ENCODE measurements around the gene OLAH.
A peak's percentile ranks its signal among the peaks of the same experiment; 100 is the strongest.

OLAH gene

DNA sequence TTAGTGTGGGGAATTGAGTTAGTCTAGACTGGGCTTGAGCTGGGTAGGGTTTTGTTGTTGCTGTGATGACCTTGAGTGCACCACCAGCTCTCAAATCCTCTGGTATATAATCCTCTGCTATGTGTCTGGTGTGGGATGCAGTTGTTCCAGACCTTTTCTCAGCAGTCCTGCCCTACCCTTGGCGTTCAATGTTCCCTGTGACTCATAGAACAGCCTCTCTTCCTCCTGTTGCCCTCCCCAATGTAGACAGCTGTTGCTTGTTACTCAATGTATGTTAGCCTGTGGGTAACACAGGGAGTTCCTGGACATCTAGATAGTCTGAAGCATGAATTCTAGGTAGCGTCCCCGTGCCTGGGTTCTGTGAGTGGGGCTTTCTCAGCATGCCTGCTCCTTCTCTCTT, 25.1 kb downstream of the OLAH start:
- DNase-seq (ENCODE audit: low read depth in 1 of 2, low spot score in 1 of 2): no peak

DNA sequence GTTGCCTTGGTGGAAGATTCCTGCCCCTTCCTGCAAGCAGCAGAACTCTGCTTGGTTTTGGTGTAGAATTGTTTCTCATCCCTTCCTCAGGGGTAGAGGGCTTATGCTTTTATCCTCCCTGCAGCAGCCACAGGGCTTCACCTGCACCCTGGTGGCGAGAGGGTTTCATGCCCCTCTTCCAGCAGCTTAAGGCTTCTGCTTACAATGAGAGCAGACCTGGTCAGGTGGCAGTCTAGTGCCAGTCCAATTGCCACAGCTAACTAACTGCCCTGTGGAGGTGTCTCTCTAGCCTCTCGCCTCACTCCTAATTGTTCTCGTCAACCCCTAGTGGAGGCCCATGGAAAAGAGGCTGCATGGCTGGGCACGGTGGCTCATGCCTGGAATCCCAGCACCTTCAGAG, 25.5 kb downstream of the OLAH start:
- DNase-seq (ENCODE audit: low read depth in 1 of 2, low spot score in 1 of 2): no peak

DNA sequence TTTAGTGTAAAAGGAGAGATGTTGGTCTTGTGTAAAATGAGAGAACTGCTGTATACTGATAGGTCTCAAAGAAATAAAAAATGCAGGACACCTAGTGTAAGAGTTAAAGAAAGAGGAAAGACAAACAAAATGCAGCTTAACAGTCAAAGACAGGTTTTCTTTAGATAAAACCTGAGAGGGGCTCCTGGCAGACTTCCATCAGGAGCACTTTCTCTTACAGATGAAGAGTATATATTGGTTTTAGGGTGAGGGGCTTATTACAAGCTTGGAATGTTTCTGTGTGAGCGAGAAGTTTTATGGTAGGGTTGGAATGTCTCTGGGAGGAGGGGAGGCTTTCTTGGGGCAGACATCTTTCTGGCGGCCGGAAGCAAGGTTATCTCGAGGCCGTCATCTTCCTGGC, 28.6 kb downstream of the OLAH start:
- DNase-seq (ENCODE audit: low read depth in 1 of 2, low spot score in 1 of 2): no peak

DNA sequence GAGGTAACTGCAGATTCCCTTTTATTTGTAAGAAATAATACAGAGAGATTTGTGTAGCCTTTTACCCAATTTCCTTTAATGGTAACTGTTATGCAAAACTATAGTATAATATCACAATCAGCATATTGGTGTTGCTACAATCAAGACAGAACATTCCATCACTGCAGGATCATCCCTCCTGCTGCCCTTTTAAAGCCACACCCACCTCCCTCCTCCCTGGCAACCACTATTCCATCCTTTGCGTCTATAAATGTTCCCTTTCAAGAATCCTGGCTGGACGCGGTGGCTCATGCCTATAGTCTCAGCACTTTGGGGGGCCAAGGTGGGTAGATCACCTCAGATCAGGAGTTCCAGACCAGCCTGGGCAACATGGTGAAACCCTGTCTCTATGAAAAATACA, 31.7 kb downstream of the OLAH start:
- DNase-seq (ENCODE audit: low read depth in 1 of 2, low spot score in 1 of 2): no peak

DNA sequence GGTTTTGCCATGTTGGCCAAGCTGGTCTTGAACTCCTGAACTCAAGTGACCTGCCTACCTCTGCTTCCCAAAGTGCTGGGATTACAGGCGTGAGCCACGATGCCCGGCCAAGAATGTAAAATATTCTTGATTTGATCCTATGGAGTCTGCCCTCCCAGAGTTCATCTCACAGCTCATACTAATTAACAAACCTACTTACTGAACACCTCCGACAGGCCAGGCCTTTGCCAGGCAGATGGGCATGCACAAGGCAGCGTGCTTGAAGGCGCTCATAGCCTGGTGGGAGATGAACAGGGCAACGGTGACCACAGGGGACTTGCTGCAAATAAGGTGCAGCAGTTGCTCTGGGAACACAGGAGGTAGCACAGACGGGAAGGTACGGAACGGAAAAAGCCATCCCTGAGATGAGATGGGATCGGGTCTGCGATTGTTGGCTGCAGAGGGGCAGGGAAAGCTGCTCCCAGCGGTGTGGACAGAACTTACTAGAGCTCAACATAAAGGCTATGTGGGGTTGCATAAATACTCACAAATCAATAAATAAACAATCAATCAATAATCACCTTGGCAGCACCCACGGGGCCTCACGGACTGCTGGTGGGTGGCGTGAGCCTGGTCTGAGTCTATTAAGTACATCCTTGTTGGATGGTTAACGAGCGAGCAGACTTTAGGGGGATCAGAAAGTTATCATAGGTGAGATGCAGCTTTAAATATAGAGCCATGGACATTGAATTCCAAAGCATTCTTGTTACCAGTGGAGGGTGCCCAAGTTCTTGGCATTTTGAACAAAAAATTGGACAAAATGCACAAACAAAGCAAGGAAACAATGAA, 40.1 kb downstream of the OLAH start:
- DNase-seq (ENCODE audit: low read depth in 1 of 2, low spot score in 1 of 2): no peak

DNA sequence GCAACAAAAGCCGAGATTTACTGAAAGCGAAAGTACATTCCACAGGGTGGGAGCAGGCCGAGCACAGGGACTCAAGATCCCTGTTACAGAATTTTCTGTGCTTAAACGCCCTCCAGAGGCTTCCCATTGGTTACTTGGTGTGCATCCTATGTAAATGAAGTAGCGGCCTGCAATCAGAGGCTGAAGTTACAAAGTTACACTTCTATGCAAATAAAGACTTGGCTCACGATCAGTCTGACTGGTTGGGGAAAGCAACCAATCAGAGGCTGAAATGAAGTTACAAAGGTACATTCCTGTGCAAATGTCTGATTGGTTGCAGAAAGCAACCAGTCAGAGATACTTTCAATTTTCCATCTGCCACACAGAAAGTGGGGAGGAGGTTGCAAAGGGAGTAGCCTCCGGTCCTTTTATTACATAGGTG, 40.8 kb downstream of the OLAH start:
- DNase-seq (ENCODE audit: low read depth in 1 of 2, low spot score in 1 of 2): no peak

DNA sequence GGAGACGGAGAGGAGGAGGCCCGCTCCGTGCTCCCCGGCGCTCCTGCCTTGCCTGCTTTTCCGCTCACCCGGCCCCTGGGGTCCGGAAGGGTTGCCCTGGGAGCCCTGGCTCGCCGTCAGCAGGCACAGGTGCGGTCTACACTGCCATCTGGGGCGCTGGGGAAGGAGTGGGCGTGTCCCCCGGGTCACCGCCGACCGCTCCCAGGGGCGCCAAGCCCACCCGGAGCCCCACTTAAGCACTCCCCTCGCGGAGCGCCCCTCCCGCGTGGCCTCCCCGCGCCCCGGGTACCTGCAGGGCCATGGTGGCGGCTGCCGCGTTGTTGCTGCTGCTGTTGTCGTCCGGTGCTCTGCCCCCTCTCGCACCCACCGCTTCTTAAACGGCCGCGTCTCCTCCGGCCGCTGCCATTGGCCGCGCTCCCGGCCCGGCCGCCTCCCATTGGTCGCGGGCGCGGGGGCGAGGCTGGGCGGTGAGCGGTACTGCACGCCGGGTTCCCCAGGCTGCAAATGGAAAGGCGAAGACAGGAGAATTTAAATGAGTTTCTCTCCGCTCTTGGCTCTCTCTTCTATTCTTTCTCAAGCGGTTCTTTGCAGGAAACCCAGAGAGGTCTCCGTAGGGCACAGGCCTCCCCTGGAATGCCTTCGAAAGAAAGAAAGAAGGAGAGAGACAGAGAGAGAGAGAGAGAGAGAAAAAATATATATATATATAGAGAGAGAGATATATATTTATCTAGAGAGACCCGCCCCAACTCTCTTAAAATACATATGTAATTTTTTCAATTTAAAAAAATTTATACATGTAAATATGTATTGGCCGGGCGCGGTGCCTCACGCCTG, 44.9 kb downstream of the OLAH start, which contains the start of gene ACBD7:
Gene ACBD7, minus strand, starts transcription at position 349 of the 834 bp plus-strand sequence. Its CDS starts 48 bp downstream, at position 301.
- DNase-seq (ENCODE audit: low read depth in 1 of 2, low spot score in 1 of 2): peak; percentile 52 to 70

DNA sequence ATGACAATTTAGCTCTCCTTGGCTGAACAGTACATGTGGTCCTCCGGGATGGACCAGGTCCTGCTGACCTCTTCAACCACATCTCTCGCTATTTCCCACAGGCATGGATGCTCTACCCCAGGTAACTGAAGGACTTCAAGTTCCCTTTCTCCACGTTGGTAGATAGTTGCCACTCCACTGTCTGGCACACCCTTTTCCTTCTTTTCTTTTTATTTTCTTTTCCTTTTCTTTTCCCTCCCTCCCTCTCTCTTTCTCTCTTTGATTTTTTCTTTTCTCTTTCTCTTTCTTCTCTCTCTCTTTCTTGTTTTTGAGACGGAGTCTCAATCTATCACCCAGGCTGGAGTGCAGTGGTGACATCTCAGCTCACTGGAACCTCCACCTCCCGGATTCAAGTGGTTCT, 47.7 kb downstream of the OLAH start:
- no peak for DNase-seq (ENCODE audit: low read depth in 1 of 2, low spot score in 1 of 2)

DNA sequence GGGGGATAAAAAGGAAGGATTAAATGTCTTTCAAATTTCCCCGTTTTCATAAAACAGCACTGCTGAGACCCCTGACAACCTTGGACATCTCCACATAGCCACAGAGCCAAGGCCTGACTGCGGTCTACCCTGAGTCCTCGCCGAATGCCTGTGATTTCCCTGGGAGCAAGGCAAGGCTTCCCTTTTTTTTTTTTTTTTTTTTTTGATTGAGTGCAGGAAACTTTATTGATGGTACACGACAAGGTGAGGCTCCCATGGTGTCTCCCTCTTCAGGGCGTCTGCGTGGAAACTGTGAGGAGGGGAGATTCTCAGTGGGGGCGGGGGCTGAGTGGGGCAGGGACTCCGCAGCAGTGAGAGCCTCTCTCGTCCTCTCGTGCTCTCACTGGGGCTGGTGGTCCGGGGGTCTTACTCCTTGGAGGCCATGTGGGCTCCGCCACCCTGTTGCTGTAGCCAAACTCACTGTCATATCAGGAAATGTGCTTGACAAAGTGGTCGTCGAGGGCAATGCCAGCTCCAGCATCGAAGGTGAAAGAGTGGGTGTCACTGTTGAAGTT, 49.2 kb downstream of the OLAH start:
- DNase-seq (ENCODE audit: low read depth in 1 of 2, low spot score in 1 of 2): no peak

DNA sequence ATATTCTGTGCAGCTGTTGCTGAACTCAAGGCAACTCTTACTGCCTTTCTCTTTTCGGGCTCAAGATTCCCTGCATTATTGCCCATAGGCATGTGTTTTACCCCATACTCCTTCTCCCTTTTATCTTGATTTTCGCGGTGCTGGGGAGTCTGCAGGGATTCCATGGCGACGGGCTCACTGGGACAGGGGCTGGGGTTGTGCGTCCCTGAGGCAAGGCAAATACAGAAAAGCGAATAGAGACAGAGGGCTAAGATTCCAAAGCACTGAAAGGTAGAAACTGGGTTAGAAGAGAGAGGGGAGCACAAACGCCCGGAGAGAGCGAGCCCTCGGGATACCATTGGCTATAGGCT, 52.9 kb downstream of the OLAH start:
- no peak for DNase-seq (ENCODE audit: low read depth in 1 of 2, low spot score in 1 of 2)

DNA sequence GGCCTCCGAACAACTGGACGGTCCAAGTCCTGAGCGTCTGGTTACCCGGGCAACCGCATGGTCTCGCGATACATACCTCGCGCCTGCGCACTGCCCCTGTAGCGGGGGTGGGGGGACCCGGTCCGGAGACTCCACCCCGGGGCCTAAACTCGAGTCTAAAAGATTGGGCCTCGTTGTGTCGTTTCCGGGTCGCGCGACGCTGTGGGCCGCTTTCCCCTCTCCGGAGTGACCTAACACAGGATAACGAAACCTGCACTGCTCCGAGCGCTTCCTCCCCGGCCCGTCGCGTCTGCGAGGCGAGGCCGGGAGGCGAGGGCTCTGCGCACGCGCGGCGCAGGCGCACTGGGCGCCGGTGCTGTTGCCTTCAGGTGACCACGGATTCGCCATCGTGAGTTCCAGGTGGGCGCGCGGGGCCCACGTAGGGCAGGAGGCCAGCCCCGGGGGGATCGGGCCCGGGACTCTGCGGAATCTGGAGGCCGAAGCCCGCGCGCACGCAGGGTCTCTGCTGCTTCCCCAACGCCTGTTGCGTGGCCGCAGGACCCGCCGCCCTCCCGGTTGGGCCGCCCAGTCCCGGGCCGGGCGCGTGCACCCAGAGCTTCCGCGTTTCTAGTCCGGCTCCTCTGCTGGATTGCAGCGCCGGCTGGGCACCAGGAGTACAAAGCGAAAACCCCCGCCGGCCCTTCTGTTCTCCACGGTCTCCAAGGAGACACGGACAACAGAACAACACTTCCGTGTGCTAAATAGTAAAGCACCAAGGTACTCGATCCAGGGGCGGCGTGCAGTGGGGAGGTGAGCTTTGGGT, 53.5 kb downstream of the OLAH start, which contains the start of gene RPP38:
Gene RPP38, plus strand, starts transcription at position 345 of the 802 bp plus-strand sequence. CDS start 5,960 bp downstream, outside the sequence.
- DNase-seq (ENCODE audit: low read depth in 1 of 2, low spot score in 1 of 2): peak; percentile 89 to 97

DNA sequence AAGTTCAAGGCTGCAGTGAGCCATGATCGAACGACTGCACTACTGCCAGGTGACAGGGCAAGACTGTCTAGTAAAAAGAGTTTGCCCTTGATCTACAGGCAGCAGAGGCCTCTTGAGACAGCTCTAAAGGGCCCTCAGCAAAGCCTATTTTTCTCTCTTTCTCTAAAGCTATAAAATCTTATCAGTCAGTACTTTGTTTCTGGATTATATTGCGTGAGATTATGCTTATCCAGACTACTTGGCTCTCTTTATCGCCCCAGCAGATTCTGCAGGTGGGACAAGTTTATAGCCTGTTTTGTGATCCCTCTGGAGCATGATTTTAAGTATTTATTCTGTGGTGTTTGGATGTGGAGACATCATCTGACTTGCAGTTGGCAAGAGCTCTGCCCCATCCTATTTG, 56.1 kb downstream of the OLAH start:
- DNase-seq (ENCODE audit: low read depth in 1 of 2, low spot score in 1 of 2): no peak

DNA sequence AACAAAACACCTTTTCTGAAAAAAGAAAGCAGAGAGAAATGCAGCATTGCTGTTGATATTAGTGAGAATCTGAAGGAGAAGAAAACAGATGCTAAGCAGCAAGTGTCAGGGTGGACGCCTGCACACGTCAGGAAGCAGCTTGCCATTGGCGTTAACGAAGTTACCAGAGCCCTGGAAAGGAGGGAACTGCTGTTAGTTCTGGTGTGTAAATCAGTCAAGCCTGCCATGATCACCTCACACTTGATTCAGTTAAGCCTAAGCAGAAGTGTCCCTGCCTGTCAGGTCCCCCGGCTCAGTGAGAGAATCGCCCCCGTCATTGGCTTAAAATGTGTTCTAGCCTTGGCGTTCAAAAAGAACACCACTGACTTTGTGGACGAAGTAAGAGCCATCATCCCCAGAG, 59.8 kb downstream of the OLAH start:
- no peak for DNase-seq (ENCODE audit: low read depth in 1 of 2, low spot score in 1 of 2)

DNA sequence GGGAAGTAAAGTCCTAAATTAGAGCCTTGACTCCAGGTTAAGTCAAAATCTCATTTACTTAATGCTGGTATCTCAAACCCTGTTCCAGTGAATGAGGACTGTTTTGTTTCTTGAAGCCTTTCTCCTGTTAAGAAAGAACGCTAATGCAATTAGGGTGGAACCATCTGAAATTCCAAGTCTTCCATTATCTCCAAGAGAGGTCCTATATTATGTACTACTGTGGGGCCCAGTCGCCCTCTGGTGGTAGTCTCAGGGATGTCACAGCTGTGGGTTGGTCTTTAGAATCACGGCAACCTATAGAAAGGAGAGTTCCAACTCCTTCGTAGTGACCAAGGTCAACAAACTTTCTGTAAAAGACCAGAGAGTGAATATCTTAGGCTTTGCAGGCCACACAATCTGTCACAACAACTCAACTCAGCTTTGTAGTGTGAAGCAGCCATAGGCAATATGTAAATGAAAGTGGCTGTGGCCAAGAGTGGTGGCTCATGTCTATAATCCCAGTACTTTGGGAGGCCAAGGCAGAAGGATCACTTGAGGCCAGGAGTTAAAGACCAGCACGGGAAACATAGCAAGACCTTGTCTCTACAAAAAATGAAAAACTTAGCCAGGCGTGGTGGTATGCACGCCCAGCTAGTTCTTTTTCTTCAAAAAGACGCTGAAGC, 62.7 kb downstream of the OLAH start:
- peak; percentile 34 to 50 for DNase-seq (ENCODE audit: low read depth in 1 of 2, low spot score in 1 of 2)

DNA sequence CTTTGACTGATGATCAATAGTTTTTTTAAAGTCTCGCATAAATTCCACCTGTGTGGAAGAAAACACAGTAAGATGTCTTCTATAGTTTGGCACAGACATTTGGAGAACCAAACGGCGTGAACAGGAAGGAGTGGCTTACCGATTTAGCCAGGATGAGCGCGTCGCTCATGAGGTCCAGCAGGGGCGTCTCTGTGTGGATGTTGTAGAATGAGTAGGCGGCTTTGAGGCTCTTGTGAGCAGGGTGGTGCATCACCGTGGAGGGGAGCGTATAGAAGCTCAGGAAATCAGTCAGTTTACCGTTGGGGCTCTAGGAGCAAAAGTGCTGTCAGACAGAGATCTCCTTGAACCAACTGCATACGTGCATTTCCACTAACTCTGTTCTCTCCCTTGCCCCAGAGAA, 68.9 kb downstream of the OLAH start:
- no peak for DNase-seq (ENCODE audit: low read depth in 1 of 2, low spot score in 1 of 2)

DNA sequence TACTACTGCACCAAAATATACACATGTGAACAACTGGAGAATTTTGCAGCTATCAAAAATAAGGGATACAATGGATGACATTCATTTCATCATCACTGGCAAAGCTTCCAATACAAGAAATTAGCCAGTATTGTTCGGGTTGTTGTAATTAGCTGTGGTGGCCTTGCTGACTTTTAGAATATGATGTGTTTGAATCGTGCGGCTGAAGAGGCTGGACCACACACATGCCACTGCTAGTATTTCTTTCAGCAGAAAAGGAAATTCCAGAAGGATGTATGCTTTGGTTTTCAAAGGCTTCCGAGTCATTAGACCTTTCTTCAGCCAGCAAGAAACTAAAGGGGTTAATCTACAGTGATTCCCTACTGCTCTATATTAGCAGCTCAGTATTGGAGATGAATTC, 70.0 kb downstream of the OLAH start:
- DNase-seq (ENCODE audit: low read depth in 1 of 2, low spot score in 1 of 2): no peak

DNA sequence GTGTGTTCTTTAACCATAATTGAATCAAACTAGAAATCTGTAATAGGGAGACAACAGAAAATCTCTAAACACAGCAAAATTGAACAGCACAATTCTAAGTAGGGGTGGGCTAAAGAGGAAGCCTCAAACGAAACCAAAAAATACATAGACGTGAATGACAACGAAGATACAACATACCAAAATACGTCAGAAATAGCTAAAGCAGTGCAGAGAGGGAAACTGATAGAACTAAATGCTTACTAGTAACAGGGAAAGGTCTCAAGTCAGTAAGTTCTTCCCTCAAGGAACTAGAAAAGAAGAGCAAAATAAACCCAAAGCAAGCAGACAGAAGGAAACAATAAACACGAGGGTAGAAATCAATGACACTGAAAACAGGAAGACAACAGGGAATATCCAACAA, 72.5 kb downstream of the OLAH start:
- DNase-seq (ENCODE audit: low read depth in 1 of 2, low spot score in 1 of 2): no peak

DNA sequence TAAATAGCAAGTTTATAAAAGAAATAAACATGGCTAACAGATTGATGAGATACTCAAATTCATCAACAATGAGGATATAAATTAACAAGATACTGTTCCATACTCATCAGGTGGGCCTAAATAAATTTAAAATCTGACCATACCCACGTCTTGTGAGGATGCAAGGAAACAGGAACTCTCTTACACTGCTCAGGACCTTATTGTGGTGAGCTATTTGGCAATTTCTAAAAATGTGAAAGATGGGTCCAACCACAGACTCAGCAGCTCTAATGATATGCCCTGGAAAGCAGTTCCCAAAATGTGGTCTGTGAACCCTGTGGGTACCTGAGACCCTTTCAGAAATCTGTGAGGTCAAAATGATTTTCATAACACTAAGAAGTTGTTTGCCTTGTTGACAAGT, 74.9 kb downstream of the OLAH start:
- DNase-seq (ENCODE audit: low read depth in 1 of 2, low spot score in 1 of 2): no peak

DNA sequence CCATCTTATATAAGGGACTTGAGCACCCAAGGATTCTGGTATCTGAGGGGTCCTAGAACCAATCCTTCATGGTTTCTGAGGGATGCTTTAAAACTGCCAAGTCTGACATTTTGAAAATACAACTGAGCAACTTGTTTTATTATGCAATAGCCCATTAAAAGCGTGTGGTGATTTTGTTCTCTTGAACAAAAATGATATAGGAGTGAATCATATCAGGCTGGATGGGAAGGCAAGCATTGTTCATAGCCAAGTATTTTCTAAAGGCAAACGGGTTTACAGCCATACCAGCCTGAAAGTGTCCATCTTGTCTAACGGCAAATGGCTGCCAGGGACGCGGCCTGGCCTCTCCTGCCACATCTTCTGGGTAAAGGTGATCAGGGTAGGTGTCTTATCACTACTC, 76.8 kb downstream of the OLAH start:
- DNase-seq (ENCODE audit: low read depth in 1 of 2, low spot score in 1 of 2): no peak

DNA sequence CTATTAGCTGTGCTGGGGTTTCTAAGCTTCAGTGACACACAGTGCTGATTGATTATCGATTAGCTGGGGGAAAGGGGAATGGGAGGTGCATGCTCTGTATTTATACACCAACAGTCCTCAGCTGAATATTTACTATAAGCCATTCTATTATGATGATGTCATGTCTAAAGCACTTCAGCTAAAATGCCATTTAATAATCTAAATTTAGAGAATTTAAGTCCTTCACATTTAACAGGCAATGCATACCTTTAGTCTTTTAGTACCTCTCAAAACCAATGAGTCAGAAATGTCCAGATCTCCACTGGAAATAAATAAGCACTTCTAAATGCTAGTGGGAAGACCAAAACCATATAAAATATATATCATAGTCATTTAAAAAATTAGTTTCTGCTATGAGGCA, 78.0 kb downstream of the OLAH start:
- no peak for DNase-seq (ENCODE audit: low read depth in 1 of 2, low spot score in 1 of 2)
